ENCODE data around the gene RSRC1.

DNA sequence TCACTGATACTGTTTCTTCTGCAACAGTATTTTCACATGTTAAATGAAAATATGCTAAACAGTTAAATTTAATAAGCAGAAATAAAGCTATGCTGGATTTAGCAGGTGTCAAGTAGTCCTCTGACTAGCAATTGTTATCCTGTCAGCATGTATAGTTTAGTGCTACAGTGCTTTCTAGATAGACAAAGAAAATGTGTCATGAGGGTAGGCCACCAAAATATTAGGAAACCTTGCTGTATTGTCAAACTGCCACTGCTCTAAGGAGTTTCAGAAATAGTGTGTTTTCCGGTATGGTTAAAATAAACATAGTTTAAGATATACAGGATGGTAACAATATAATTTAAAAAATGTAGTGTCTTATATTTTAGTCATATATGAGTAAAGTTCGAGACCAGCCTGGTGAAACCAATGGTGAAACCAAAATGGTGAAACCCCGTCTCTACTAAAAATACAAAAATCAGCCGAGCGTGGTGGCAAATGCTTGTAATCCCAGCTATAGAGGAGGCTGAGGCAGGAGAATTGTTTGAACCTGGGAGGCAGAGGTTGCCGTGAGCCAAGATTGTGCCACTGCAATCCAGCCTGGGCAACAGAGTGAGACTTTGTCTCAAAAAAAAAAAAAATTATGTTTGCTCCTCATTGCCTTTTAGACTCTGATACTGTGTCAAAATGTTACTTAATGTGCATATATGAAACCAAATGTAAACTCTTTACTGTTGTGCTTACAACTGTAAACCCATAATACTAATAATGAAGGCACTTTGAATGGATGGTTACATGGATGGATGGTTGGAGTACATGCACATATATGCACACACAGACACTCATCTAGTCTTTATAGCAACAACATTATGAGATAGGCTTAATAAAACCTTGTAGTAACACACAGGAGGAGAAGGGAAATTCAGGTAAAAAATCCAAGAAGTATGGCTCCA is 204.8 kb downstream of the RSRC1 start:
- TF ChIP-seq CTCF (IDR thresholded peaks at IDR 0.05), result no peak
- no peak for TF ChIP-seq POLR2AphosphoS5 (IDR thresholded peaks at IDR 0.05)
- no peak for TF ChIP-seq POLR2A (IDR thresholded peaks at IDR 0.05)

All from sigmoid colon (tissue), 4 donors.